GM21786 (cell line): Measurements from ENCODE around the gene LOC101059915.
A peak's percentile ranks its signal among the peaks of the same experiment; 100 is the strongest.
"Not testable (repeated sequence)": the region's sequence is repeated elsewhere in the genome, so short reads cannot be mapped to it uniquely, and the experiment has no call there.

Experiments
- ATAC-seq: cut with Tn5 transposase; IDR thresholded peaks from one replicate; pipeline ENCODE4 v1.9.1; 2021; ENCODE audit not compliant: unreplicated experiment

The LOC101059915 gene

DNA sequence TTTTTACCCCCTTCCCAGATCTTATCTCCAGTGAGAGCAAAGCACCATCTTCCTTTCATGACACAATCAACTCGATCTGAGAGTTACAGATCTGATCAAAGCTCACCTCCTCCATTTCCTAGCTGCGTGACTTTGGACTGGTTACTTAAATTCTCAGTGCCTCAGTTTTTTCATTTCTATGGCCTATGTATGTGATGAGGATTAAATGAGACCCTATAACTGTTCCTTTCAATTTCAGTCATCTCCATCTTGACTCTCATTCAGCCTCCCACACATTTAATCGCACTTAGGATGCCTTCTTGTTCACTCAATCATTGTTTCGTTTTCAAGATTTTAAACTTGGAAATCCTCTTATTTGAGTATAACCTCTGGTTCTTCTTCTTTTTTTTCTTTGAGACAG is 28.9 kb upstream of the LOC101059915 start:
- ATAC-seq, result no peak

DNA sequence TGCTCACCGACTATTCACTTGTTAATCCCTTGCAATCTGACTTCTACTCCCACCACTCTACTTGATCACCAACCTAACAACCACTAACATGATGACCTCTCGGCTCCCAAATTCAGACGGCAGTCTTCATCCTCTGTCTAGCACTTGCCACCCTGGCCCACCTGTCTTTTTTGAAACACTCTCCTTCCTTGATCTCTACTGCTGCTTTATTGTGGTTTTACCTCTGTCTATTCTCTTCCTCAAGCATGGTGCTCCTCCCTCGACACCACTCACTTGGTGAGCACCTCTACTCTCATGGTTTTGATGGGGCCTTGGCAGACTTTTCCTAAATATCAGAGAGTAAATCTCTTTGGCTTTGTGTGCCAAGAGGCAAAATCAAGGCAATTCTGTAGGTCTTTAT is 27.3 kb upstream of the LOC101059915 start:
- ATAC-seq, result no peak

DNA sequence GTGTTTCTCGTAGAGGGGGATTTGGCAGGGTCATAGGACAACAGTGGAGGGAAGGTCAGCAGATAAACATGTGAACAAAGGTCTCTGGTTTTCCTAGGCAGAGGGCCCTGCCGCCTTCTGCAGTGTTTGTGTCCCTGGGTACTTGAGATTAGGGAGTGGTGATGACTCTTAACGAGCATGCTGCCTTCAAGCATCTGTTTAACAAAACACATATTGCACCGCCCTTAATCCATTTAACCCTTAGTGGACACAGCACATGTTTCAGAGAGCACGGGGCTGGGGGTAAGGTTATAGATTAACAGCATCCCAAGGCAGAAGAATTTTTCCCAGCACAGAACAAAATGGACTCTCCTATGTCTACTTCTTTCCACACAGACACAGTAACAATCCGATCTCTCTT is 22.9 kb upstream of the LOC101059915 start:
- ATAC-seq, result not testable (repeated sequence)

DNA sequence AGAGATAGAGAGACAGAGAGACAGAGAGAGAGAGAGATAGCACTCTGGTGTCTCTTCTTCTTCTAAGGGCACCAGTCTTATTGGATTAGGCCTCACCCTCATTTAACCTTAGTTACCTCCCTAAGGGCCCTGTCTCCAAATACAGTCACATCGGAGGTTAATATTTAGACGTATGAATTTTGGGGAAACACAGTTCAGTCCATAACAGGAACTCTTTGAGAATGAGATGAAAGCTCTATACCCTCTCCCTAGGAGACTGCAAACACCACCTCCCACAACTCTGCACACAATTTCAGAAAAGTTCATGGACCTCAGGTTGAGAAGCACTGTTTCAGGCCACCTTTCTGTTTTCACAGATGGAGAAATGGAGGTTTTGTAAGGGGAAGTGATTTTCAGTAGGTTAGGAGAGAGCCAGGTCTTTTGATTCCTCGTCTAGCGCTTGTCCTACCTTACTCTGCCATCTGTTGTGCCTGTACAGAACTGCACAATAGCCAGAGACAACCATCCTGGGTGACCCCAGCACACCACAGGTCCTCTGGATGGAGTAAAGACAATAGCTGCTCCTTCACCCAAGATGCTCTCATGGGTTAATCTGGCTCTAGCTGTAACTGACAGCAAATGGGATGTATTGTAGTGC is 16.9 kb upstream of the LOC101059915 start:
- ATAC-seq, result peak; percentile 88

GRCh38 chrX:71652405-71652804 is 14.9 kb upstream of the LOC101059915 start:
- ATAC-seq, result no peak

DNA sequence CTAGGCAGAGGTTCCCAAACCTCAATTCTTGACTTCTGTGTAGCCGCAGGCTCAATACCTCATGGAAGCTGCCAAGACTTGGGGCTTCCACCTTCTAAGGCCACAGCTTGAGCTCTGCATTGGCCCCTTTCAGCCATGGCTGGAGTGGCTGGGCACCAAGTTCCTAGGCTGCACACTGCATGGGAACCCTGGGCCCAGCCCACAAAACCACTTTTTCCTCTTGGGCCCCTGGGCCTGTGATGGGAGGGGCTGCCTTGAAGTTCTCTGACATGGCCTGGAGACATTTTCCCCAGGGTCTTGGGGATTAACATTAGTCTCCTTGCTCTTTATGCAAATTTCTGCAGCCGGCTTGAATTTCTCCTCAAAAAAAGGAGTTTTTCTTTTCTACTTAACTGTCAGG is 14.0 kb upstream of the LOC101059915 start:
- no peak for ATAC-seq

DNA sequence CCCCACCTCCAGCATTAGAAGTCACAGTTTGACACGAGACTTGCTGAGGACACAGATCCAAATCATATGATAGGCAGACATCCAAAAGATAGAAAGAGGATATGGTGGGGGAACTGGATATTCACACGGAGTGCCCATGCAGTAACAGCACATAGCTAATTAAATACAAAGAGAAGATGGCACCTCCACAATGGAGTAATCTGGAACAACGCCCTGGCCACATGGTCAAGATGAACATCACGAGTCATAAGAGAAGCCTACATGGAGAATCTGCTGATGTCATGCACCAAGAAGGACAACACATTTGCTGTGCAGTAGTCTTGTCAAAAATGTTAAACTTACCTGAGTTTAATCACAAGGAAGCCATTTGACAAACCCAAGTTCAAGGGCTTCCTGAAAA is 10.1 kb upstream of the LOC101059915 start:
- ATAC-seq, result no peak

GRCh38 chrX:71659342-71659741 is 8.0 kb upstream of the LOC101059915 start:
- ATAC-seq, result no peak

- ATAC-seq, result no peak
These were observed 7.4 kb upstream of the LOC101059915 start for GRCh38 chrX:71659959-71660358.

DNA sequence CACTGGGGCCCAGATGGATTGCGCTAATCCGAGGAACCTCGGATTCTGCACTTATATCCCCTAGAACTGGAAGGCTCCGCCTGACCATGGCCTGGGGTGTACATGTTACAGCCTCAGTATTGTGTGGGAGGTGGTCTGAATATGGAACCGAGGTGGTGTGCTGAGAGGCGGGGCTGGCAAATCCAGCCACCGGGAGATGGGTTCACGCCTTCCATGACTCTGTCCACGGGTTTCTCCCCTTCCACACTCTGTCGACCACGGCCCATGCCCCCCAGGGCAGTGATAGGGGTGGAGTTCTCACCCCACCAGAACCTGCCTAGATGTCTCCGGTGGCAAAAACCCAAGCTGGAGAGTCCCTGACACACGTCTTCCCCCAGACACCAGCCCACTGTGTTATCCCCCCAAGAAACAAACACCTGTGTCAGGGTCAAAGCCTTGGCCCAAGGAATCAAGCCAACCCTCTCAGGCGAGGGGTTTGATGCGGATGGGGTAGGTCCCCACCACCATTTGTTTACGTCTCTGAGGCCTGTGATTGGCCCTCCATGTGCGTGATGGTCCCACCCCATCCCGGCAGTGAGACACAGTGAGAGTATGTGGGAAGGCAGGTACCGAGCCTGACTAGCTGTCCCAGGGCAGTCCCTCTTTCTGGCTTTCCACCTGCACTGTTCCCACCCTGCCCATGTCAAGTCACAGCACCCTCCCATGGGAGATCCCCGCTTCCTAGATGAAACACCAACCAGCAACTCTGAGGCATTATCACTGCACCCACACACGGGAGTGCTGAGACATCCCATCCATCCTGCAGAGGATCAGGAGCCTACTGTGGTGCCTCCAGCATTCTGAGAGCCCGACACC is 6.6 kb upstream of the LOC101059915 start:
- ATAC-seq, result no peak

GRCh38 chrX:71661919-71662318 is 5.4 kb upstream of the LOC101059915 start:
- no peak for ATAC-seq

- not testable (repeated sequence) for ATAC-seq
These were observed 4.7 kb upstream of the LOC101059915 start for GRCh38 chrX:71662654-71663053.

DNA sequence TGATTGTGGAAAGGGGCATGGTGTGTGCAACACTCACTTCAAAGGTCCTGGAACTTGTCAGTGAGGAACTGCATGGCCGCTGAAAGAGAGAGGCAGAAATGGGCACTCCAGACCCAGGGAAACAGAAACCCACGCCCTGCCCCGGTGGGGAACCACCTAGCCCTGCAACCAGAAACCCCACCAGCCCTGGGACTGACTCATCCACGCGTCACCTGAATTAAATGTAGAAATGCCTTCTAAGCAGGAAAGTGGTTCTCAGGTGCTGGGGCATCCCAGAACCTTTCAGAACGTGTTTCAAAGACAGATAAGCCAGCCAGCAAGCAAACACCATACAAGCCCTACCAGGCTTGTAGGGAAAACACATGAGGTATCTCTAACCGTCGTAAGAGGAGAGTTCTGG is 4.1 kb upstream of the LOC101059915 start:
- not testable (repeated sequence) for ATAC-seq

GRCh38 chrX:71664202-71664601 is 3.1 kb upstream of the LOC101059915 start:
- ATAC-seq, result peak; percentile 61

GRCh38 chrX:71664889-71665491 is 2.4 kb upstream of the LOC101059915 start:
- no peak for ATAC-seq

- no peak for ATAC-seq
These were observed 1.6 kb upstream of the LOC101059915 start for GRCh38 chrX:71665747-71666146.

DNA sequence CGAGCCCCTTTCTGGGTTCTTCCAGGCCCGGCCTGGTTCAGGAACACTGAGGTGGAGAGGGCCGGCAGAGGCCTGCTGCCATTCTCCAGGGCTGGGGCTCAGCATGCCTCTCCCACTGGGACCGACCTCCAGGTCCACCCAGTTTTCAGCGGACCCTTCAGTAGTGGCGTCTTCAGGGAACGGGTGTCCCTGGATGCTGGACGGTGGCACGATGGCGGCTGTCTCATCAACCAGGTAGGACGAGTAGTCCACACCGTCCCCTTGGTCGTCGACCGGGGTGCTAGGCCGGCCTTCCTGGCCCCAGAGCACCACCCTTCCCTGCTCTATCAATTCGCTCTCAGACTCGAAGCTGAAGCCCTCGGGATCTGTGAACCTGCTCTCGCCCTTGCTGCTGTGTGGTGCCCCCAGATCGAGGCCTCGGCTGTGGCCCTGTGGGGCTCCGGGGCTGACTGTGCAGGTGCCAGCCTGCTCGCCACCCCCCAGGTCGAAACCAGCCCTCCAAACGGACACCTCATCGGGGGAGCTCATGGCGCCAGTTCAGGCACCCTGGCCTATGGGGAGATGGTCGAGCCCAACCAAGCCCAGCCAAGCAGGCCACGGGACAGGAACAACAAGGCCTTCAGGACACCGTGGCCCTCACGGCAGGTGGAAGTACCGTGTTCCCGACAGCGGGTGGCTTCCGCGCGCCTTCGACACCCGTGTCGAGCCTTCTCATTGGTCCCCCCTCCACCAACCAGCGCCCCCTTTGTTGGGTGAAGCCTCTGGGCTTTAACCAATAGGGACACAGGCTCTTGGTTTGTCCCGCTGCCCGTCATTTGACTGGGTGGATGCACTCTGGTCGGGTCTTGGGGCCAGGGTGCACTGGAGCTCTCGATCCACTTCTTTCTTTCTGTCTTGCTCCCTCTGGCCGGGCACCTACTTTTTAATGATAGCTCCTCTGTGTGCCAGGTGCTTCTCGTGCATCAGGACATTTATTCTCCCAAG is 814 bp upstream of the LOC101059915 start:
- ATAC-seq, result no peak

GRCh38 chrX:71668248-71668595 is 876 bp downstream of the LOC101059915 start:
- no peak for ATAC-seq

DNA sequence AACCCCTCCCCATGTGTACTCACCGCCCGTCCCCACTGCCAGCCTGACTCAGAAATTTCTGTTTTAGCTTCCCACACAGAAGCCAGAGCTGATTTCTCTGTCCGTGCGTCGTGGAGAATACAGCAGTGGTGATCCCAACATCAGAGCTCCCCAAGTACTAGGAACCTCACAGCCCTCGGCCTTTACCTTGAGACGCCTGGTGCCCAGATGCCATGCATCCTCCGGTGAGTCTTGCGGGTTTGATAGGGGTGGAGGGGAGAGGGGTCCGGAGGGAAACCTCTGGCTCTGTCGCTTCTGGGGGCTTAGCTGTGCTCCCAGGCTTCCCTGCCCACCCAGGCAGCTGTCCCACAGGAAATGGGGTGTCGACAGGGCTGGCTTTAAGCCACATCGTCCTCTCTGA is 2.1 kb downstream of the LOC101059915 start:
- no peak for ATAC-seq

- ATAC-seq, result not testable (repeated sequence)
These were observed 2.6 kb downstream of the LOC101059915 start for GRCh38 chrX:71669947-71670346.
